Ishikawa (cell line): ENCODE measurements around the gene LCE6A.

Experiments used
- CEBPB ChIP-seq: IDR thresholded peaks from 2 replicates; pipeline ENCODE4 v1.6.1; 2012
- CREB1 ChIP-seq: IDR thresholded peaks from 2 replicates; pipeline ENCODE4 v1.6.1; 2012; ENCODE audit warnings: low read depth
- EGR1 ChIP-seq: IDR thresholded peaks from 2 replicates; pipeline ENCODE4 v1.6.1; 2012
- EP300 ChIP-seq: IDR thresholded peaks from 2 replicates; pipeline ENCODE4 v1.6.1; 2012; ENCODE audit warnings: borderline replicate concordance
- FOXM1 ChIP-seq: IDR thresholded peaks from 2 replicates; pipeline ENCODE4 v1.6.1; 2012; ENCODE audit warnings: low read depth, borderline replicate concordance
- NFIC ChIP-seq: IDR thresholded peaks from 2 replicates; pipeline ENCODE4 v1.6.1; 2012
- RAD21 ChIP-seq: IDR thresholded peaks from 2 replicates; pipeline ENCODE4 v1.6.1; 2012; ENCODE audit warnings: low read depth
- TAF1 ChIP-seq: IDR thresholded peaks from 2 replicates; pipeline ENCODE4 v1.6.1; 2012; ENCODE audit warnings: low read depth, mild to moderate bottlenecking
- TCF12 ChIP-seq: IDR thresholded peaks from 2 replicates; pipeline ENCODE4 v1.6.1; 2012; ENCODE audit warnings: low read depth
- TEAD4 ChIP-seq: IDR thresholded peaks from 2 replicates; pipeline ENCODE4 v1.6.1; 2012
- YY1 ChIP-seq: IDR thresholded peaks from 2 replicates; pipeline ENCODE4 v1.6.1; 2012; ENCODE audit warnings: low read depth
- ZBTB7A ChIP-seq: IDR thresholded peaks from 2 replicates; pipeline ENCODE4 v1.6.1; 2012; ENCODE audit warnings: low read depth
- TF ChIP-seq, protein P1 (sequence below): IDR thresholded peaks from 2 replicates; pipeline ENCODE4 v1.6.1; 2012
- TF ChIP-seq, protein P2 (sequence below): IDR thresholded peaks from 2 replicates; pipeline ENCODE4 v1.6.1; 2012; ENCODE audit warnings: low read depth, mild to moderate bottlenecking
- TF ChIP-seq, protein P3 (sequence below): IDR thresholded peaks from 2 replicates; pipeline ENCODE4 v1.6.1; 2012

The LCE6A gene, protein sequence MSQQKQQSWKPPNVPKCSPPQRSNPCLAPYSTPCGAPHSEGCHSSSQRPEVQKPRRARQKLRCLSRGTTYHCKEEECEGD

DNA sequence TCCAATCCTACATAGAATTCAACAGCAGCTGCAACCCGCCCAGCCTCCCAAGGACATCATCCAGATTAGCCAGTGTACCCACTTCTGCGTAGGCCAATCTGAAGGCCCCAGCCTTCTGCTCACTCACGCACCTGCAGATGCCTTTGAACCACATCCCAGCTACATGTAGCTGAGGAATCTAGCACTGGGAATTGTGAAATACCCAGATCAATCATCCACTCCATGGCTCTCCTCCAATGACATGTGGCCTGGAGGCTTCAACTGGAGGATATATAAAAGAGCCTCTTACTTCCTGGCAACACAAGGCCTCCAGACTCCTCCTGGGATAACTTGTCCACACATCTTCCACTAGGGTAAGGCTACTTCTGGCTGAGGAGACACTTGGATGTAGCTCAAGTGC is at the start of gene LCE6A:
Gene LCE6A (plus strand): TSS at position 301 of the 400 bp plus-strand sequence. CDS start 665 bp downstream, outside the sequence.
- TF ChIP-seq, protein P1, sequence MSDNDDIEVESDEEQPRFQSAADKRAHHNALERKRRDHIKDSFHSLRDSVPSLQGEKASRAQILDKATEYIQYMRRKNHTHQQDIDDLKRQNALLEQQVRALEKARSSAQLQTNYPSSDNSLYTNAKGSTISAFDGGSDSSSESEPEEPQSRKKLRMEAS: no peak
- TF ChIP-seq, protein P2, sequence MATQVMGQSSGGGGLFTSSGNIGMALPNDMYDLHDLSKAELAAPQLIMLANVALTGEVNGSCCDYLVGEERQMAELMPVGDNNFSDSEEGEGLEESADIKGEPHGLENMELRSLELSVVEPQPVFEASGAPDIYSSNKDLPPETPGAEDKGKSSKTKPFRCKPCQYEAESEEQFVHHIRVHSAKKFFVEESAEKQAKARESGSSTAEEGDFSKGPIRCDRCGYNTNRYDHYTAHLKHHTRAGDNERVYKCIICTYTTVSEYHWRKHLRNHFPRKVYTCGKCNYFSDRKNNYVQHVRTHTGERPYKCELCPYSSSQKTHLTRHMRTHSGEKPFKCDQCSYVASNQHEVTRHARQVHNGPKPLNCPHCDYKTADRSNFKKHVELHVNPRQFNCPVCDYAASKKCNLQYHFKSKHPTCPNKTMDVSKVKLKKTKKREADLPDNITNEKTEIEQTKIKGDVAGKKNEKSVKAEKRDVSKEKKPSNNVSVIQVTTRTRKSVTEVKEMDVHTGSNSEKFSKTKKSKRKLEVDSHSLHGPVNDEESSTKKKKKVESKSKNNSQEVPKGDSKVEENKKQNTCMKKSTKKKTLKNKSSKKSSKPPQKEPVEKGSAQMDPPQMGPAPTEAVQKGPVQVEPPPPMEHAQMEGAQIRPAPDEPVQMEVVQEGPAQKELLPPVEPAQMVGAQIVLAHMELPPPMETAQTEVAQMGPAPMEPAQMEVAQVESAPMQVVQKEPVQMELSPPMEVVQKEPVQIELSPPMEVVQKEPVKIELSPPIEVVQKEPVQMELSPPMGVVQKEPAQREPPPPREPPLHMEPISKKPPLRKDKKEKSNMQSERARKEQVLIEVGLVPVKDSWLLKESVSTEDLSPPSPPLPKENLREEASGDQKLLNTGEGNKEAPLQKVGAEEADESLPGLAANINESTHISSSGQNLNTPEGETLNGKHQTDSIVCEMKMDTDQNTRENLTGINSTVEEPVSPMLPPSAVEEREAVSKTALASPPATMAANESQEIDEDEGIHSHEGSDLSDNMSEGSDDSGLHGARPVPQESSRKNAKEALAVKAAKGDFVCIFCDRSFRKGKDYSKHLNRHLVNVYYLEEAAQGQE: no peak
- TF ChIP-seq YY1 (no peak), TAF1 (no peak), FOXM1 (no peak), CREB1 (no peak)

DNA sequence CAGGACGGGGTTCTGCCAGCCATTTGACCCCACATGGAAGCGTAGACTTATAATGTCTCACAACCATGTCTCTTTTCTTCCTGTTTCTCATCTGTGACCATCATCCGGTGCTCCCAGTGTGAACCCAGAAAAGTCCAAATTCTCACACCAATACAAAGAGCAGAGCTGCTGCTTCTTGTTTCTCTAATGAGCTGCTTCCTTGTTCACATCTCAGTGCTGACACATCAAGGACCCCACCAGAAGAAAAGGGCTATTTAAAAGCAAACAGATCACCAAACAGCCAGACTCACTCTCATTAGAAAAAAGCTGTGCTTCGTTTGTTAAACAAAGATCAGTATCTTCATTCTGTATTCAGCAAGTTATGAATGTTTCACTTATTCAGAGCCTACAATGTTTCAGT is 47.0 kb upstream of the LCE6A start:
- TF ChIP-seq RAD21 (no peak), YY1 (no peak)

DNA sequence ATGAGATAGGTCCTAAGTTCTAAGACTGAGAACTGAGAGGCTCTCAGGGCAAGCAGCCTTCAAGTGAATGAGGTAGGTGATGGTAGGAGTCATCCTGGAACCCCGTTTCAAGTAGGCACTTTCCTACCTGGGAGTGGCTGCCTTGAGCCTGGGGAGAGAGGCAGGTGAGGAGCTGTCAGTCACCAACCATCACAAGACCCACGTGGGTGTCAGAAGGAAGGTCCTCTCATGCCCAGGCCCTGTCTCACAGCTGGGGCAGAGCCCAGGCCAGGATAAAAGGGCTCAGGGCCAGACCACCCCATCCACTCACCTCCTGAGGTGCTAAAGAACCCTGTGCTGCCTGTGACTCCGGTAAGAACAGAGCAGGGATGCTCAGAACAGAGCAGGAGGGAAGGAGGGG is 46.2 kb upstream of the LCE6A start, which contains the start of gene LCE1D:
Gene LCE1D (plus strand): TSS at position 301 of the 400 bp plus-strand sequence. CDS start 1,074 bp downstream, outside the sequence.
- TF ChIP-seq TEAD4: no peak
- TF ChIP-seq CEBPB: no peak
- TF ChIP-seq, protein P2: no peak
- no peak for TF ChIP-seq EP300

DNA sequence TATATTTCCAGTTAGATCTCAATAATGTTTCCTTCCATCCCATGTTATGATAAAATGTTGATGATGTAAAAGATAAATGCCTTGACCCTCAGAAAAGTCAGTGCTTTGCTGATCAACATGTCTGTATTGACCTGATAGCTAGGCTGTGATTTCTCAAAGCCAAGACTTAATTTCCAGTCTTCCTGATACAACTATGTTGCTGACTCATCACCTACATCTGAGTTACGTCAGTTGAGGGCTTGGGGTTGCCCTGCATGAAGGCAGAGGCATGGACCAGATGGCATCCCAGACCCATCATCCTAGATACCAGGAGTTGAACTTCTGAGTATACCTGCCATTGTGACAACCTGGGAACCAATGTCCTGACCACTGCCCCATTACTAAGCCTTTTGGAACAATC is 41.3 kb upstream of the LCE6A start:
- TF ChIP-seq CEBPB (no peak), TAF1 (no peak), EP300 (no peak), CREB1 (no peak)
- TF ChIP-seq, protein P1: no peak

DNA sequence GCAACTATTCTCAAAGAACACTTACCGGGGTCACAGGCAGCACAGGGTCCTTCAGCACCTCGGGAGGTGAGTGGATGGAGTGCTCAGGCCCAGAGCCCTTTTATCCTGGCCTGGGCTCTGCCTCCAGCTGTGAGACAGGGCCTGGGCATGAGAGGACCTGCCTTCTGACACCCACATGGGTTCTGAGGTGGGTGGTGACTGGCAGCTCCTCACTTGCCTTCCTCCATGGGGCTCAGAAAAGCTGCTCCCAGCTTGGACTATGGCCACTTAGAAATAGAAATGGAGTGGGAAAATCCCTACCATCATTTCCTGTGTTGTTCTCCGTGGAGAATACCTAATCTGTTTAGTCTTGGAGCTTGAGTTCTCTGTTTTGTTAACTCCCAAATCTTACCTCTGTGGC is 36.1 kb upstream of the LCE6A start, which contains the start of gene LCE1C:
Gene LCE1C (minus strand): TSS at position 76 of the 400 bp plus-strand sequence. CDS start 1,173 bp downstream, outside the sequence.
- TF ChIP-seq EP300: no peak
- TF ChIP-seq, protein P2: no peak
- TF ChIP-seq TEAD4: no peak
- no peak for TF ChIP-seq NFIC
- TF ChIP-seq, protein P1: no peak
- no peak for TF ChIP-seq ZBTB7A
- no peak for TF ChIP-seq CEBPB
- no peak for TF ChIP-seq FOXM1
- TF ChIP-seq TAF1: no peak
- no peak for TF ChIP-seq RAD21
- TF ChIP-seq, protein P3, sequence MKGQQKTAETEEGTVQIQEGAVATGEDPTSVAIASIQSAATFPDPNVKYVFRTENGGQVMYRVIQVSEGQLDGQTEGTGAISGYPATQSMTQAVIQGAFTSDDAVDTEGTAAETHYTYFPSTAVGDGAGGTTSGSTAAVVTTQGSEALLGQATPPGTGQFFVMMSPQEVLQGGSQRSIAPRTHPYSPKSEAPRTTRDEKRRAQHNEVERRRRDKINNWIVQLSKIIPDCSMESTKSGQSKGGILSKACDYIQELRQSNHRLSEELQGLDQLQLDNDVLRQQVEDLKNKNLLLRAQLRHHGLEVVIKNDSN: no peak
- no peak for TF ChIP-seq YY1
- TF ChIP-seq CREB1: no peak
- no peak for TF ChIP-seq EGR1
- no peak for TF ChIP-seq TCF12

DNA sequence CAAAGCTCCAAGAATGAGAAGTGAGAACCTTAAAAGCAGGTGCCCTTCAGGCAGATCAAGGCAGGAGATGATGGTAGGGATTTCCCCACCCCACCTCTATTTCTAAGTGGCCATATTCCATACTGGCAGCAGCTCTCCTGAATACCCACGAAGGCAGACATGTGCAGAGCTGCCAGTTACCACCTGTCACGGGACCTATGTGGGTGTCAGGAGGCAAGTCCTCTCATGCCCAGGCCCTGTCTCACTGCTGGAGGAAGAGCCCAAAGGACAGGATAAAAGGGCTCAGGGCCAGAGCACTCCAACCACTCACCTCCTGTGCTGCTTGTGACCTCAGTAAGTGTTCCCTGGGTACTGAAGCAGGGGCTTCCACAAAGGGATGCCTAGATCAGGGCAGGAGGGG is 31.6 kb upstream of the LCE6A start:
- no peak for TF ChIP-seq TEAD4
- no peak for TF ChIP-seq RAD21
- TF ChIP-seq, protein P1: no peak
- TF ChIP-seq EP300: no peak
- TF ChIP-seq, protein P3: no peak
- TF ChIP-seq FOXM1: no peak
- no peak for TF ChIP-seq TCF12
- TF ChIP-seq YY1: no peak
- TF ChIP-seq EGR1: no peak
- TF ChIP-seq, protein P2: no peak
